HepG2 (cell line): ENCODE data around the gene AATF. TPM values are rescaled to one million over a fixed set of nuclear protein-coding genes. Genes with fewer than 3 reads are reported as not detected.

Experiments used
- ATAC-seq: fragments of 200-7000 bp; cut with Tn5 transposase; 3 replicates; pipeline ENCODE4 v1.9.1; 2020; ENCODE audit warnings: mild to moderate bottlenecking, moderate library complexity
- BruUV-seq: library from RNA; stranded (reverse); fragments of 400-500 nt; replicated peaks from 2 replicates; lab custom pipeline; 2021; lab: Mats Ljungman, UMichigan
- CTCF ChIA-PET: fragments of 300-600 bp; formaldehyde crosslinking; extraction: SDS; loops from one replicate; lab custom pipeline; 2021; ENCODE audit warnings: low total read pairs, inconsistent platforms, low intra/inter-chr PET ratio; lab: Yijun Ruan, JAX
- POLR2A ChIA-PET: fragments of 350-600 bp; sonication (Branson Sonifier 250); formaldehyde crosslinking; loops from one replicate; lab custom pipeline; 2020; ENCODE audit warnings: antibody characterized with exemption, inconsistent platforms; lab: Yijun Ruan, JAX
- DNase-seq: peaks from one replicate; pipeline ENCODE4 v3.0.0-alpha.2; 2015; ENCODE audit warnings: low spot score
- FAIRE-seq: peaks from 3 replicates; lab custom pipeline; 2011; peaks lifted over from hg19 to GRCh38; lab: Jason Lieb, UNC
- H2AFZ ChIP-seq: one replicate; pipeline ENCODE4 v1.6.1; 2011; ENCODE audit warnings: low read length, inconsistent platforms
- H3K27ac ChIP-seq: fragments of 300-600 bp; 3 replicates; pipeline ENCODE4 v1.8.0; 2011; ENCODE audit warnings: mixed run types, mild to moderate bottlenecking, mixed read lengths, low read length, inconsistent platforms; ENCODE audit not compliant: insufficient read depth; ENCODE audit errors: extremely low read length
- H3K27me3 ChIP-seq, 2 experiments: fragments of 200-600 bp in 1 of 2; 2 replicates in 1 of 2; 3 replicates in 1 of 2; pipeline versions ENCODE4 v1.6.0 to v1.8.0; 2011; ENCODE audit warnings: low read length in 2 of 2, mild to moderate bottlenecking in 2 of 2, moderate library complexity in 2 of 2, inconsistent platforms in 1 of 2; ENCODE audit not compliant: insufficient read depth in 2 of 2, control insufficient read depth in 1 of 2
- H3K36me3 ChIP-seq, 2 experiments: fragments of 200-600 bp in 1 of 2; replicated peaks in 1 of 2; 2 replicates in 1 of 2; 3 replicates in 1 of 2; pipeline versions ENCODE4 v1.5.1 to v1.8.0; 2011; ENCODE audit warnings: low read length in 2 of 2, inconsistent platforms in 1 of 2; ENCODE audit not compliant: insufficient read depth in 2 of 2, control insufficient read depth in 1 of 2
- H3K4me1 ChIP-seq: 2 replicates; pipeline ENCODE4 v1.5.1; 2012; ENCODE audit warnings: low read length, inconsistent platforms; ENCODE audit not compliant: insufficient read depth
- H3K4me2 ChIP-seq: 2 replicates; pipeline ENCODE4 v1.6.0; 2011; ENCODE audit warnings: low read depth, low read length, inconsistent platforms
- H3K4me3 ChIP-seq, 3 experiments: fragments of 200-600 bp in 1 of 3; sonication (generic), shearing (Covaris generic) in 1 of 3; replicated peaks in 1 of 3; 2 replicates each; pipeline ENCODE4 v1.5.1; 2011 to 2016; ENCODE audit warnings: low read length in 3 of 3, inconsistent platforms in 2 of 3, low read depth in 2 of 3, mild to moderate bottlenecking in 2 of 3, control low read depth in 1 of 3, mixed read lengths in 1 of 3; ENCODE audit not compliant: insufficient read depth in 1 of 3
- H3K79me2 ChIP-seq: one replicate; pipeline ENCODE4 v1.6.1; 2011; ENCODE audit warnings: low read length, inconsistent platforms; ENCODE audit not compliant: insufficient read depth
- H3K9ac ChIP-seq: 2 replicates; pipeline ENCODE4 v1.6.0; 2011; ENCODE audit warnings: mild to moderate bottlenecking, low read depth, low read length, inconsistent platforms; ENCODE audit not compliant: insufficient read depth
- H3K9me3 ChIP-seq: 2 replicates; pipeline ENCODE4 v1.5.1; 2012; ENCODE audit warnings: mild to moderate bottlenecking, low read length
- H4K20me1 ChIP-seq: 2 replicates; pipeline ENCODE4 v1.6.0; 2011; ENCODE audit warnings: inconsistent platforms, mild to moderate bottlenecking, low read length, moderate library complexity; ENCODE audit not compliant: insufficient read depth
- NFE2 ChIP-seq: sonication (generic); formaldehyde crosslinking; IDR thresholded peaks from 2 replicates; pipeline ENCODE4 v1.4.0; 2020; ENCODE audit warnings: missing genetic modification reagents
- PHF21A ChIP-seq: sonication (generic); formaldehyde crosslinking; IDR thresholded peaks from 2 replicates; pipeline ENCODE4 v1.5.0; 2020; ENCODE audit warnings: mild to moderate bottlenecking, missing genetic modification reagents
- SIN3A ChIP-seq: IDR thresholded peaks from 2 replicates; pipeline ENCODE4 v1.6.1; 2011; ENCODE audit warnings: low read depth, mild to moderate bottlenecking, control low read depth, low read length, borderline replicate concordance
- ZKSCAN5 ChIP-seq: sonication (generic); formaldehyde crosslinking; IDR thresholded peaks from 2 replicates; pipeline ENCODE4 v1.5.1; 2020; ENCODE audit warnings: mild to moderate bottlenecking, missing genetic modification reagents
- ZKSCAN8 ChIP-seq: IDR thresholded peaks from 2 replicates; pipeline ENCODE4 v1.6.1; 2016; ENCODE audit warnings: borderline replicate concordance, missing genetic modification reagents, missing compliant biosample characterization
- ZNF678 ChIP-seq: sonication (generic); formaldehyde crosslinking; IDR thresholded peaks from 2 replicates; pipeline ENCODE4 v1.4.0; 2020; ENCODE audit warnings: mild to moderate bottlenecking, missing genetic modification reagents
- ZSCAN31 ChIP-seq: sonication (generic); formaldehyde crosslinking; IDR thresholded peaks from 2 replicates; pipeline ENCODE4 v1.5.0; 2020; ENCODE audit warnings: low read depth, mild to moderate bottlenecking, missing genetic modification reagents
- WGBS: methylation state at CpG from one replicate; pipeline ENCODE4 v1.1.6; 2017; ENCODE audit warnings: low lambda C conversion rate; 5-methylcytosine and 5-hydroxymethylcytosine counted together
- in situ Hi-C: cut with HindIII; loops from 2 replicates; pipeline ENCODE4 v1.10.0; 2017; ENCODE audit warnings: low pct_unique_long_range_greater_than_20kb; ENCODE audit not compliant: extremely low pct_ligation_motif_present
- intact Hi-C: fragments of 100-400 bp; cut with micrococcal nuclease; formaldehyde crosslinking; loops from one replicate; pipeline ENCODE4 v1.10.0; 2022; ENCODE audit not compliant: unreplicated experiment
- polyA plus RNA-seq, 8 experiments: library from polyadenylated mRNA; depleted of rRNA in 3 of 8; stranded (reverse) in 7 of 8; unstranded in 1 of 8; fragments of >200 nt; fragmentation: Illumina TruSeq in 4 of 8; extraction: Trizol in 4 of 8; gene quantifications; 2 replicates each; pipeline versions ENCODE4 v1.2.1 to v1.2.3, GENCODE V29; 2011 to 2016; ENCODE audit warnings: low read depth in 4 of 8, missing spikeins in 1 of 8, mixed read lengths in 1 of 8; ENCODE audit not compliant: insufficient read depth in 1 of 8
- total RNA-seq, 5 experiments: library from RNA; depleted of rRNA; stranded (reverse); fragments of >200 nt; fragmentation: Illumina TruSeq; extraction: Trizol; gene quantifications; 2 replicates each; pipeline ENCODE4 v1.2.3, GENCODE V29; 2016; ENCODE audit warnings: low read depth in 1 of 5
- TF ChIP-seq, protein P1 (sequence below): sonication (generic); formaldehyde crosslinking; IDR thresholded peaks from 2 replicates; pipeline ENCODE4 v1.4.0; 2020; ENCODE audit warnings: missing genetic modification reagents
- TF ChIP-seq, protein P2 (sequence below): sonication (generic); formaldehyde crosslinking; IDR thresholded peaks from 2 replicates; pipeline ENCODE4 v1.4.0; 2020; ENCODE audit warnings: mild to moderate bottlenecking, missing genetic modification reagents, borderline replicate concordance
- TF ChIP-seq, protein P3 (sequence below): sonication (generic); formaldehyde crosslinking; IDR thresholded peaks from 2 replicates; pipeline ENCODE4 v1.4.0; 2020; ENCODE audit warnings: missing genetic modification reagents
- TF ChIP-seq, protein P4 (sequence below): sonication (generic); formaldehyde crosslinking; IDR thresholded peaks from 2 replicates; pipeline ENCODE4 v1.8.1; 2022; ENCODE audit warnings: low read depth, mild to moderate bottlenecking, missing genetic modification reagents

The AATF gene
- total and polyA plus RNA-seq, 2 of the 13 experiments (the other 11 are each of a cell fraction or from before 2014, with no cell fraction given), result 9.1 to 53.3 TPM

DNA sequence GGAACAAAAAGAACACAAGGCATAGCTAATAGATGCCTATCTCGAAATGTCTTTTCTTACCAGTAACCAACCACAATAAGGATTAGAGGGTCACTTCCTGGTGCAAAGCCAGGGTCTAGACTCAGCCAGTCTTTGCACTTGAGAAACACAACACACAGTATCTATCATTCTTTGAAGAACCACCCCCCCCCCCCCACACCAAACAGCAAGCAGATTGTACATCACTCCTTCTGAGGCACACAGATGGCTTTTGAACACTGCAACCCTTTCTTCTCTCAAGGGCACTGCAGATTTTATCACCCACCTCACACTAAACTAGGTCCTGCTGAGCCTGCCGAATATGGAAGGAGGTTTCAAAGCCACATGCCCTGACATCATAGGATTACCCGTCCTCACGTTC lies 145.6 kb downstream of the AATF start:
- FAIRE-seq, result no peak
- Histone ChIP-seq H2AFZ (no peak overlapping the region), H3K79me2 (no peaks in the 10 kb centered on the region), H3K36me3 (peaks cover 37 to 95% of the 10 kb centered on the region in 2 experiments), H3K27ac (no peak overlapping the region), H3K9ac (no peak overlapping the region), H4K20me1 (no peaks in the 10 kb centered on the region), H3K4me2 (no peak overlapping the region), H3K4me3 (no peak overlapping the region), H3K4me1 (no peaks in the 10 kb centered on the region), H3K27me3 (no peaks in the 10 kb centered on the region), H3K9me3 (no peaks in the 10 kb centered on the region)
- 97% methylated on average over 4 of the region's 4 CpGs for WGBS
- POLR2A ChIA-PET, result no interaction called here
- in situ Hi-C loops (no loop called here), intact Hi-C loops (no loop called here)
- CTCF ChIA-PET, result no interaction called here
- no peak for DNase-seq
- no peak for ATAC-seq
- no TSS peak for BruUV-seq
- TF ChIP-seq ZNF678 (no peak), PHF21A (no peak), ZKSCAN8 (CRISPR knock-in tag) (no peak), ZKSCAN5 (CRISPR knock-in tag) (no peak), NFE2 (CRISPR knock-in tag) (no peak), SIN3A (no peak), ZSCAN31 (no peak)
- TF ChIP-seq, protein P1, sequence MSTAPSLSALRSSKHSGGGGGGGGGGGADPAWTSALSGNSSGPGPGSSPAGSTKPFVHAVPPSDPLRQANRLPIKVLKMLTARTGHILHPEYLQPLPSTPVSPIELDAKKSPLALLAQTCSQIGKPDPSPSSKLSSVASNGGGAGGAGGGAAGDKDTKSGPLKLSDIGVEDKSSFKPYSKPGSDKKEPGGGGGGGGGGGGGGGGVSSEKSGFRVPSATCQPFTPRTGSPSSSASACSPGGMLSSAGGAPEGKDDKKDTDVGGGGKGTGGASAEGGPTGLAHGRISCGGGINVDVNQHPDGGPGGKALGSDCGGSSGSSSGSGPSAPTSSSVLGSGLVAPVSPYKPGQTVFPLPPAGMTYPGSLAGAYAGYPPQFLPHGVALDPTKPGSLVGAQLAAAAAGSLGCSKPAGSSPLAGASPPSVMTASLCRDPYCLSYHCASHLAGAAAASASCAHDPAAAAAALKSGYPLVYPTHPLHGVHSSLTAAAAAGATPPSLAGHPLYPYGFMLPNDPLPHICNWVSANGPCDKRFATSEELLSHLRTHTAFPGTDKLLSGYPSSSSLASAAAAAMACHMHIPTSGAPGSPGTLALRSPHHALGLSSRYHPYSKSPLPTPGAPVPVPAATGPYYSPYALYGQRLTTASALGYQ (CRISPR knock-in tag), result no peak
- TF ChIP-seq, protein P2, sequence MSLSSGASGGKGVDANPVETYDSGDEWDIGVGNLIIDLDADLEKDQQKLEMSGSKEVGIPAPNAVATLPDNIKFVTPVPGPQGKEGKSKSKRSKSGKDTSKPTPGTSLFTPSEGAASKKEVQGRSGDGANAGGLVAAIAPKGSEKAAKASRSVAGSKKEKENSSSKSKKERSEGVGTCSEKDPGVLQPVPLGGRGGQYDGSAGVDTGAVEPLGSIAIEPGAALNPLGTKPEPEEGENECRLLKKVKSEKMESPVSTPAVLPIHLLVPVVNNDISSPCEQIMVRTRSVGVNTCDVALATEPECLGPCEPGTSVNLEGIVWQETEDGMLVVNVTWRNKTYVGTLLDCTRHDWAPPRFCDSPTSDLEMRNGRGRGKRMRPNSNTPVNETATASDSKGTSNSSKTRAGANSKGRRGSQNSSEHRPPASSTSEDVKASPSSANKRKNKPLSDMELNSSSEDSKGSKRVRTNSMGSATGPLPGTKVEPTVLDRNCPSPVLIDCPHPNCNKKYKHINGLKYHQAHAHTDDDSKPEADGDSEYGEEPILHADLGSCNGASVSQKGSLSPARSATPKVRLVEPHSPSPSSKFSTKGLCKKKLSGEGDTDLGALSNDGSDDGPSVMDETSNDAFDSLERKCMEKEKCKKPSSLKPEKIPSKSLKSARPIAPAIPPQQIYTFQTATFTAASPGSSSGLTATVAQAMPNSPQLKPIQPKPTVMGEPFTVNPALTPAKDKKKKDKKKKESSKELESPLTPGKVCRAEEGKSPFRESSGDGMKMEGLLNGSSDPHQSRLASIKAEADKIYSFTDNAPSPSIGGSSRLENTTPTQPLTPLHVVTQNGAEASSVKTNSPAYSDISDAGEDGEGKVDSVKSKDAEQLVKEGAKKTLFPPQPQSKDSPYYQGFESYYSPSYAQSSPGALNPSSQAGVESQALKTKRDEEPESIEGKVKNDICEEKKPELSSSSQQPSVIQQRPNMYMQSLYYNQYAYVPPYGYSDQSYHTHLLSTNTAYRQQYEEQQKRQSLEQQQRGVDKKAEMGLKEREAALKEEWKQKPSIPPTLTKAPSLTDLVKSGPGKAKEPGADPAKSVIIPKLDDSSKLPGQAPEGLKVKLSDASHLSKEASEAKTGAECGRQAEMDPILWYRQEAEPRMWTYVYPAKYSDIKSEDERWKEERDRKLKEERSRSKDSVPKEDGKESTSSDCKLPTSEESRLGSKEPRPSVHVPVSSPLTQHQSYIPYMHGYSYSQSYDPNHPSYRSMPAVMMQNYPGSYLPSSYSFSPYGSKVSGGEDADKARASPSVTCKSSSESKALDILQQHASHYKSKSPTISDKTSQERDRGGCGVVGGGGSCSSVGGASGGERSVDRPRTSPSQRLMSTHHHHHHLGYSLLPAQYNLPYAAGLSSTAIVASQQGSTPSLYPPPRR (CRISPR knock-in tag), result no peak
- TF ChIP-seq, protein P3, sequence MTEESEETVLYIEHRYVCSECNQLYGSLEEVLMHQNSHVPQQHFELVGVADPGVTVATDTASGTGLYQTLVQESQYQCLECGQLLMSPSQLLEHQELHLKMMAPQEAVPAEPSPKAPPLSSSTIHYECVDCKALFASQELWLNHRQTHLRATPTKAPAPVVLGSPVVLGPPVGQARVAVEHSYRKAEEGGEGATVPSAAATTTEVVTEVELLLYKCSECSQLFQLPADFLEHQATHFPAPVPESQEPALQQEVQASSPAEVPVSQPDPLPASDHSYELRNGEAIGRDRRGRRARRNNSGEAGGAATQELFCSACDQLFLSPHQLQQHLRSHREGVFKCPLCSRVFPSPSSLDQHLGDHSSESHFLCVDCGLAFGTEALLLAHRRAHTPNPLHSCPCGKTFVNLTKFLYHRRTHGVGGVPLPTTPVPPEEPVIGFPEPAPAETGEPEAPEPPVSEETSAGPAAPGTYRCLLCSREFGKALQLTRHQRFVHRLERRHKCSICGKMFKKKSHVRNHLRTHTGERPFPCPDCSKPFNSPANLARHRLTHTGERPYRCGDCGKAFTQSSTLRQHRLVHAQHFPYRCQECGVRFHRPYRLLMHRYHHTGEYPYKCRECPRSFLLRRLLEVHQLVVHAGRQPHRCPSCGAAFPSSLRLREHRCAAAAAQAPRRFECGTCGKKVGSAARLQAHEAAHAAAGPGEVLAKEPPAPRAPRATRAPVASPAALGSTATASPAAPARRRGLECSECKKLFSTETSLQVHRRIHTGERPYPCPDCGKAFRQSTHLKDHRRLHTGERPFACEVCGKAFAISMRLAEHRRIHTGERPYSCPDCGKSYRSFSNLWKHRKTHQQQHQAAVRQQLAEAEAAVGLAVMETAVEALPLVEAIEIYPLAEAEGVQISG (CRISPR knock-in tag), result no peak
- TF ChIP-seq, protein P4, sequence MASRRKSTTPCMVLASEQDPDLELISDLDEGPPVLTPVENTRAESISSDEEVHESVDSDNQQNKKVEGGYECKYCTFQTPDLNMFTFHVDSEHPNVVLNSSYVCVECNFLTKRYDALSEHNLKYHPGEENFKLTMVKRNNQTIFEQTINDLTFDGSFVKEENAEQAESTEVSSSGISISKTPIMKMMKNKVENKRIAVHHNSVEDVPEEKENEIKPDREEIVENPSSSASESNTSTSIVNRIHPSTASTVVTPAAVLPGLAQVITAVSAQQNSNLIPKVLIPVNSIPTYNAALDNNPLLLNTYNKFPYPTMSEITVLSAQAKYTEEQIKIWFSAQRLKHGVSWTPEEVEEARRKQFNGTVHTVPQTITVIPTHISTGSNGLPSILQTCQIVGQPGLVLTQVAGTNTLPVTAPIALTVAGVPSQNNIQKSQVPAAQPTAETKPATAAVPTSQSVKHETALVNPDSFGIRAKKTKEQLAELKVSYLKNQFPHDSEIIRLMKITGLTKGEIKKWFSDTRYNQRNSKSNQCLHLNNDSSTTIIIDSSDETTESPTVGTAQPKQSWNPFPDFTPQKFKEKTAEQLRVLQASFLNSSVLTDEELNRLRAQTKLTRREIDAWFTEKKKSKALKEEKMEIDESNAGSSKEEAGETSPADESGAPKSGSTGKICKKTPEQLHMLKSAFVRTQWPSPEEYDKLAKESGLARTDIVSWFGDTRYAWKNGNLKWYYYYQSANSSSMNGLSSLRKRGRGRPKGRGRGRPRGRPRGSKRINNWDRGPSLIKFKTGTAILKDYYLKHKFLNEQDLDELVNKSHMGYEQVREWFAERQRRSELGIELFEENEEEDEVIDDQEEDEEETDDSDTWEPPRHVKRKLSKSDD (CRISPR knock-in tag), result no peak
